Measurements from ENCODE around the gene CMIP.
"Not testable (repeated sequence)": the region's sequence is repeated elsewhere in the genome, so short reads cannot be mapped to it uniquely, and the experiment has no call there.

Gene CMIP

DNA sequence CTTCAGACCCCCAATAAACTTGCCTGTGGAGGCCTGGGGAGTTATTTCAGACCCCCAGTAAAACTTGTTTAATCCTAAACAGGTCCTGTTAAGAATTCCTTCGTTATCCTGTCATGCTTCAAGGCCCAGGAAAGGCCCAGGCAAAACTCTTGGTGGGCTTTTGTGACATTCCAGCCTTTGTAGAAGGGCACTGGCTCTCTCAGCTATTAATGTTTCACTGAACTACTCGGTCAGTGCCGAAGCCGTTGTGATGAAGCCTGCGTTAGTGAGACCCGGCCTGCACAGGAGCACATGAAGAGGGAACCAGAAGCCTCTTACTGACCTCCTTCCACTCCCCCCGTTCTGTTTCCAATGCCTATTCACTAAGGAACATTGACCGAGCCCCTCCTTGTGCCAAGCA is 287.0 kb downstream of the CMIP start:
- no peak for DNase-seq (ENCODE audit: low read depth in 1 of 2, low spot score in 1 of 2)

DNA sequence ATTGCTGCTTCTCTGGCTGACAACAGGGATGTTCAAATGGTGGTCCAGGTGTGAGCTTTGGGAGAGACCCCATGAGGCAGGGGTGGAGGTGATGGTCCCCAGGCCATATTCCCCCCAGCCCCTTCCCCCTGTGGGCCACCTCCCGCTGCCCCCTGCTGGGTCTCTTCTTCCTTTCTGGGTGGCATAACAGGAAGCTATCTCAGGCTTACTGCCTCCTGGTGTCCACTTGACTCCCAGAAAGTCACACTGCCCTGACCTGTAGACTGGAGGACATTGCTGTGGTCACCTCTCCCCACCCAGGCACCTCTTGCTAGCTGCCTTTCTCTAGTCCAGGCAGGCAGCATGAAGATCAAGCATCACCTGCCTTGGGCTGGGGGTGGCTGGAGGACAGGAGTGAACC is 288.1 kb downstream of the CMIP start:
- no peak for DNase-seq (ENCODE audit: low read depth in 1 of 2, low spot score in 1 of 2)

DNA sequence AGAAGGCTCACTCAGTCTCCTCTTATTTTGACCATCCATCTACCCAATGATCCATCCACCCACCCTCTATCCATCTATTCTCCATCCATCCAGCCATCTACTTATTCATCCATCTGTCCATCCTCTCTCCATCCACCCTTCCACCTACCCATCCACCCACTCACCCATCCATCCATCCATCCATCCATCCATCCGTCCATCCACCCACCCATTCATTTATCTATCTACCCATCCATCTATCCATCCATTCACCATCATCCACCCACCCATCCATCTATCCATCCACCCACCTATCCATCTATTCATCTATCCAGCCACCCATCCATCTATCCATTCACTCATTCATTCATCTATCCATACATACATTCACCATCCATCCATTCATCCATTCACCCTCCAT is 288.7 kb downstream of the CMIP start:
- DNase-seq (ENCODE audit: low read depth in 1 of 2, low spot score in 1 of 2), result no peak

DNA sequence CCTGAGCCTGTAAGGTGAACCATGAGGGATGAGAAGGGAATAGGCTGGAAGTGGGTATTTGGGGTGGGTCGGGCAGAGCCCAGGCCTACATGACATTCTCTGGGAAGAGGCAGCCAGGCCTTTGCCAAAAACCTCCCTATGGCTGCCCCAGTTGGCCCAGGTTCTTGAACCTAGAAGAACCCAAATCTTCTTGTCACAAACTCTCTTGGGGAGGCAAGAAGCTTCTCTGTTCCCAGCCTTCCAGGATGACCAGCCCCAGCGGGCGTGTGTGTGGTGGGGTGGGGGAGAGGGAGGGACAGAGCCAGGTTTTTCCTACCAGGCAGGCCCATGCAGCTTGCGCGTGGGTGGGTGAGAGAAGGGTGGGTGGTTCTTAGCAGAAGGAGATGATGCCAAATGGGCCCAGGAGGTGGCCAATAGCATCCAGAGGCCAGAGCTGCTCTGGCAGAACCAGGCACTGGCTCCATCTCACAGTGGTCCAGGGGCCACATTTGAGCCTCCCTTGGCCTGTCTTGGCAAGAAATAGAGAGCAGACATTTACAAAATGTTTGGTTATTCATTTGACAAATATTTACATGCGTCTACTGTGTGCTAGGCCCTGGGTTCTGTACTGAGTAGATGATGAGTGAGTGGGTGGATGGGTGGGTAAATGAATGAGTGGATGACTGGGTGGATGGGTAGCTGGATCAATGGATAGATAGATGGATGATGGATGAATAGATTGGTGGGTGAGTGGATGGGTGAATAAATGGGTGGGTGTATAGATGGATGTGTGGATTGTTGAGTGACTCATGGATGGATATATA is 290.2 kb downstream of the CMIP start:
- no peak for DNase-seq (ENCODE audit: low read depth in 1 of 2, low spot score in 1 of 2)

DNA sequence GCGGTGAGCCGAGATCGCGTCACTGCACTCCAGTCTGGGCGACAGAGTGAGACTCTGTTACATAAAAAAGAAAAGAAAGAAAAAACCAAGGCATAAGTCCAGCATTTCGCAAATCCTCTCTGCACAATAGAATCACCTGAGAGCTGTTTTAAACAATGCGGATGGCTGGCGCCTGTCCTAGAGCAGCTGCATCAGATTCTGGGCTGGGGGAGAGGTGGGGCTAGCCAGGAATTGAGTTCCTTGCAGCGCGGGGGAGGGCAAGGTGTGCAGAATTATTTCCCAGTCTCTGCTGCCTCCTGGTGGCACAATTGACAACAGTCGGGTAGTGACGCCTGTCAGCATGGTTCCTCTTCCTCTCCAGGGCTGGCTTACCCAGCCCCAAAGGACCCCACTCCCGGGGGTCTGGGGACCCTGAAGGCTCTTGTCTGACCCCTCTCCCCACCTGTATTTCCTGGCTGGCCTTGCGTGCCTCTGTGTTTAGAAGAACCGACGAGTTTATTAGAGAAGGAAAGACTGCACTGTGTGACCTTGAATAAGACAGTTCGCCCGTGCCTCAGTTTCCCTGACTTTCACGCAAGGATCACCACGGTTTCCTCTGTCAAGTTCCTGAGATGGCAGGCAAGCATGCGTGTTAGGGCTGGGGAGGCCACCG is 293.4 kb downstream of the CMIP start:
- peak; percentile 68 to 70 for DNase-seq (ENCODE audit: low read depth in 1 of 2, low spot score in 1 of 2)

DNA sequence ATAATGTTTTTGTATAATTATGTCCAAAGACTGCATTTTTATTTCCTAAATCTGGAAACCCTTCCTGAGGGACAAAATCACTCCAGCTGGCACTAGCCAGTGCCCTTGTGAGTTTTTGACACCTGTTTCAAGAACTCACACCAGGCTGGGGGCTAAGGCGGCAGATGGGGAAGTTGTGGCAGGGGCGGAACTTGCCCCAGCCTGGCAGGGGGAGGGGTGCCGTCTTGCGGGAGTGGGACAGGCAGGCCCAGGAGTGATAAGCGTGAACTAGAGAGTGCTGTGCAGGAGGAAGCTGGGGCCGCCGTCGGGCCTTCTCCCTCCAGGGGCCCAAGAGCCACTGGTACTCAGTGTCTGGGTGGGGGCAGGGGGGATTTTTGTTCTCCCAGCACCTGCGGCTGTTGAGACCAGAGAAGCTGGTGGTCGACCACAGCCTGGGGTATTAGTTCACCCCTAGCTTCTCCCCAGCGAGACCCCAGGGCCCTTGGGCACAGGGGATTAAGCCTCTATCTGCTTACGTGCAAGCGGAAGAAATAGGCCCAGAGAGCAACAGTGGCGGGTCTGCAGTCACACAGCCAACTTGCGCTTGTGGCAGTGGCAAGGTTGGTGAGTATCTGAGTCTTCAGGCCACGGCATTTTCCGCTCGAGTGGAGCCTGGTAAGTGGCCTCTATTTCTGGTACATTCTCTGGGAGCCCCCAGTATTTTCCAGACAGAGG is 294.3 kb downstream of the CMIP start:
- DNase-seq (ENCODE audit: low read depth in 1 of 2, low spot score in 1 of 2), result no peak

DNA sequence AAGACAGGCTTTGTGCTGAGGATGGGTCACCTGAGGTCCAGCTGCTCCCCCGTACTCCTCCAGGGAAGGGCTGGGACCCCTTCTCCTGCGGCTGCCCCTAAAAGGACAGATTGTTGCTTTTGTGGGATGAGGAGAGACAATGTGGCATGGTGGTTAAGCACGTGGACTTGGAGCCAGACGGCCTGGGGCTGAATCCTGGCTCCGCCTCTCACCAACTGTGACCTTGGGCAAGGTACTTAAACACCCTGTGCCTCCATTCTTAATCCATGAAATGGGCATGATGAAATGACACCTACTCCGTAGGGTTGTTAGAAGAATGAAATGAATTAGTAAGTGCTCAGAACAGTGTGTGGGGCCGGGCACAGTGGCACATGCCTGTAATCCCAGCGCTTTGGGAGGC is 294.9 kb downstream of the CMIP start:
- no peak for DNase-seq (ENCODE audit: low read depth in 1 of 2, low spot score in 1 of 2)

DNA sequence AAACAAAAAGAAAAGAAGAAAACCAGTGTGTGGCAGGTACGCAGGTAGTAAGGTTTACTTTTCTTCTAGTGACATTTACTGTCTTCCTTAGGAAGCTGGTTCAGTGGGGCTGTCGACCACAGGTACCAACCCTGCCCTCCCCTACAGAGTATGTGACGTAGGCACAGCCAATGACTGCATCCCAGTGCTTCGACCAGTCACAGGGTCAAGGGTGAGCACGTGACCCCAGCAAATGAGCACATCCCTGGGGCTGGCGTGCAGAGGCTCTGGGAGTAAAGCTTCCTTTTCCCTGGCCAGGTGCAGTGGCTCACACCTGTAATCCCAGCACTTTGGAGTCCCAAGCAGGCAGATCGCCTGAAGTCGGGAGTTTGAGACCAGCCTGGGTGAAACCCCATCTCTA is 295.6 kb downstream of the CMIP start:
- no peak for DNase-seq (ENCODE audit: low read depth in 1 of 2, low spot score in 1 of 2)

DNA sequence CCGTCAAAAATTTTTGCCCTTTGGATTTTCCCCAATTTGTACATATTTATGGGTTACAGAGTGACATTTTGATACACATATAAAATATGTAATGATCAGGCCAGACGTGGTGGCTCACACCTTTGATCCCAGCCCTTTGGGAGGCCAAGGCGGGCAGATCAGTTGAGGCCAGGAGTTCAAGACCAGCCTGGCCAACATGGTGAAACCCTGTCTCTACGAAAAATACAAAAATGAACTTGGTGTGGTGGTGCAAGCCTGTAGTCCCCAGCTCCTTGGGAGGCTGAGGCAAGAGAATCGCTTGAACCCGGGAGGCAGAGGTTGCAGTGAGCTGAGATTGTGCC is 296.8 kb downstream of the CMIP start:
- not testable (repeated sequence) for DNase-seq (ENCODE audit: low read depth in 1 of 2, low spot score in 1 of 2)

DNA sequence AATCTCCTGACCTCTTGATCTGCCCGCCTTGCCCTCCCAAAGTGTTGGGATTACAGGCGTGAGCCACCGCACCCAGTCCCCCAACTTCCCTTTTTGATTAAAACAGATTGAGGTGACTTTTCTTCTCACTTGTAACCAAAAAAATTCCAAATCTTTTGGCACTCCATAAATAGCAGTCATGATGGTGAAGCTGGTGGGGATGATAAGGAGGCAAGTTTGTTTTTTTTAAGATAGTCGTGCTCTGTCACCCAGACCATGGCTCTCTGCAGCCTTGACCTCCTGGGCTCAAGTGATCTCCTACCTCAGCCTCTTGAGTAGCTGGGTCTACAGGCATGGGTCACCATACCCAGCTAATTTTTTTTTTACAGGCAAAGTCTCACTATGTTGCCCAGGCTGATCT is 299.8 kb downstream of the CMIP start:
- no peak for DNase-seq (ENCODE audit: low read depth in 1 of 2, low spot score in 1 of 2)

DNA sequence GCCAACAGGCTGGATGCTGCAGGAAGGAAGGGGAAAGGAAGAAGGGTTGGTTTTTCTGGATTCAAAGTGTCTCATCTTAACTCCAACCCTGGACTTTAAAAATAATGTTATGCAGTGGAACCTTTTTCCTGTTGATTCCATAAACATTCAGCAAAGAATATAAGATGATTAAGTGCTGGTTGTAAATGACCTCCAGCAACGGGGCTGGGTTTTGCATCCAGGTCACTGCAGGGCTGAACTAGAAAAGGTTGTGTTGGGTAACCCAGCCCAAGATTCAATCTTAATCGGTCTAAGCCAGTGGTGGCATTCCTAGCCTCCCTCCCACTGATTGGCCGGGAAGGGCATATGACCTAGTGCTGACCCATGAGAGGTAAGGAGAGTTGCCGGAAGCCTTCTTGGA is 300.3 kb downstream of the CMIP start:
- no peak for DNase-seq (ENCODE audit: low read depth in 1 of 2, low spot score in 1 of 2)

DNA sequence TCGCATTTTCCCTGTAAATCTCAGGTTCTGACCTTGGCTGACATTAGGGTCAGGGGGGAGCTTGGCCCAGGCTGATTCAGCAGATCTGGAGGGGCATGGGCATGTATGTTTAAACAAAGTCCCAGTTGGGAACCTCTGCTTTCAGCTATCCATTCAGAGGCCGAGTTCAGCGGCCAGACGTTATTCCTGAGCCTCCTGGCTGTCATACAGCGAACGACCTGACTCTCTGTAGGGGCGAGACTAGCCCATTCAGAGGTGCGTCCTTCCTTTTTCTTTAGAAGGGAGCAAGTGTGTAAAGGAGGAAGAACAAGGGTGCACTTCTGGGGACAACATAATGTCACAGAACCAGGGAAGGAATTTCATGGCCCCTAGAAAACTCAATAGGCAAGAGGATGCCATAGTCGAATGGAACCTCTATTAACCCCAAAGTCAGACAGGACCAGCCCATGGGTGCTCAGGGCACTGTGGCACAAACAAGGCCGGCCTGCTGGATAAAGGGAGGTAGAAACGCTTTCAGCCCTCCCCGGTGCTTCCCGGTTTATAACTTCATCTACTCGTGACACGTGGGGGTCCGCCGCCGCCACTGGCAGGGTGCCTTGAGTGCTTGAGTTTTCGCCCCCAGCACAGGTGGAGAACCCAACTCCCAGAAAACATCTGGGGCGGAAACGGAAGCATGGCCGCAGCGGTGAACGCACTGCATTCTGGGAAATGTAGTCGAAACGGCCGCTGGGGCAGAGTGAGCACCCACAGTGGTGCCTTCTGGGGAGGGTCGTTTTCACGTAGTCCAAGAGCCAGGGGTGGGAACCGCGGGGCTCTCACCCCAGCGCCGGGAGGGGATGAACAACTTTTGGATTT is 301.3 kb downstream of the CMIP start:
- DNase-seq (ENCODE audit: low read depth in 1 of 2, low spot score in 1 of 2), result peak; percentile 53

DNA sequence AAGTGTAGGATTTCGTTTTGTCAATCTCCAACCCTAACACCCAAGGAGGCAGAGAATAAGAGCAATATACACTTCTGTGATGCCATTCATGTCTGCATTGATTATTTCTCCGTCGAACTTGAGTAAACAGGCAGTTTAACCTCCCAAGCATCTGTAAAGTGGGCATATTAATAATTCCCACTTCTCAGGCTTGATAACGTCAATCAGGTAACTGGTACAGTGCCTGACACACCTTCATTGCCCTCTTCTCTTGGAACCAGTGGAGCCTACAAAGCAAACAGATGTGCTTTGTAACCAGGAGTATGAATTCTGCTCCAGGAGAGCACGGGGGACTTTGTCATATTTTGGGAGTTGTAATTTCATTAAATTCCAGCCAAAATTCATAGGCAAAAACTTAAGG is 302.0 kb downstream of the CMIP start:
- no peak for DNase-seq (ENCODE audit: low read depth in 1 of 2, low spot score in 1 of 2)

DNA sequence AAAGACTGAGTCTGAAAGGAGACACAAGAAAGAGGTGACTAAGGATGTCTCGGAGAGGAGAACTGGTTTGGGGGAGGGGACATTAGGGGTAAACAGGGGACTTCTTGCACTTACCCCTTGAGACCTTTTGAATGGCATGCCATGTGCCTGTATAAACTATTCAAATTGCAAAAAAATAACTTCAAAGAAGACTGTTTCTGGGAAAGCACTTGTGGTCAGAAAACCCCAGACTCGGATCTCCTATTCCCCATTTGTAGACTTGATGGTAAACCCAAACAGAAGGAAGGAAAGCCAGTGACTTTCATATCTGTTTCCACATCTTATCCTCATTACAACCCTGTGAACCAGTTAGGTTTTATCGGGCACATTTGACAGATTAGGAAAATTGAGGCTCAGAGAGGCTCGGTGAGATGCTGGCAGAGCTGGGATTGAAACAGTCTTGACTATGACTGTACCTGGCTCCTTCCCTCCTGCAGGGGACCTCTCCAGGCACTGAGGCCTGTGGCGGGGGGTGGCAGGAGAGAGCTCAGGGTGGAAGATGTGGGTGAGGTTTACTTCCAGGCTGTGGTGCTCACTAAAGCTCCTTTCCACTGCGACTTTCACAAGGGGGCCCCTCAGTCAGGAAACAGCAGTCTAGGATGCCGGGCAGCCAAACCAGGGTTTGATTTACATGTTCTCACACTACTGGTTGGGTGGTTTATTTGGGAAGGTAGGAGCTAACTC is 304.0 kb downstream of the CMIP start:
- no peak for DNase-seq (ENCODE audit: low read depth in 1 of 2, low spot score in 1 of 2)

DNA sequence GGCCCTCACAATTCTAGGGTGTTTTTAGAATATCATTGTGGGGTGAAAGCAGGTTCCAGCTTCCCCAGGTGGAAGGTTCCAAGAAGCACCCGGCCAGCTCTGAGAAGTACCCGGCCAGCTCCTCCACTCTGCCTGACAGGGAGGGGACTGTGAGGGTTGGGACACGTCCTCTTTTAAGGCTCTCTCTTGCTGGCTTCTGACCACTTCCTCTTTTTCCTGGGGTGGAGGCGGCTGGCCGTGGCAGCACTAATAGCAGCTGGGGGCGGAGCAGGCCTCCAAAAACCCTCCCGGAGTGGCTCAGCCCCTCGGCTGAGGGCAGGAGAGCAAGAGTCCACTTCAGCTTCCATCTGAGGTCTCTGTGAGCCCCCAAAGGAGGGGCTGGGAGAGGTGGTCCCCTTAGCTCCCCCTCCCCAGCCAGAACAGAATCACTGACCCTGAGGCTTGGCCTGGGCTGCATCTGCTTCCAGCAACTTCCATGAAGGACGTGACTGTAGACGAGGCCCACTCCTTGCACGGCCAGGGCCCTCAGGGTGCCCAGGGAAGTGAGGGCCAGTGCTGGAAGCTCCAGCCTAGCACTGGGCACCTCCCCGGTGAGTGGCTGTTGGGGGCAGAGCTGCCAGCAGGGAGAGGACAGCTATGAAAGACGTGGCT is 307.7 kb downstream of the CMIP start:
- DNase-seq (ENCODE audit: low read depth in 1 of 2, low spot score in 1 of 2), result no peak

DNA sequence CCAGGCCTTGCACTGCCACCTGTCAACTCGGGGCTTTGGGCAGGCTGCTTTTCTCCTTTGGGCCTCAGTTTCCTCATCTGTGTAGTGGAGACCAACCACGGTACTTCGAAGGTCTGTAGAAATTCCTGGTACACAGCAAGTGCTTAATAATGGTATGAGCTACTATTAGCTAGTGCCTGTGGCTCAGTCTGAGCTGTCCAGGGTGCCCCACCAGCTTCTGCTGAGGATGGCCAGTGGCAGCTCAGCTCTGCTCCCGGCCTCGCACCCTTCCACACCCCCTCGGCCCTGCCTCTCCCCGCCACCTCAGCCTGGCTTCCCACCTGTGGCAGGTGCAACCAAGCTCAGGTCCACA is 308.2 kb downstream of the CMIP start:
- no peak for DNase-seq (ENCODE audit: low read depth in 1 of 2, low spot score in 1 of 2)

DNA sequence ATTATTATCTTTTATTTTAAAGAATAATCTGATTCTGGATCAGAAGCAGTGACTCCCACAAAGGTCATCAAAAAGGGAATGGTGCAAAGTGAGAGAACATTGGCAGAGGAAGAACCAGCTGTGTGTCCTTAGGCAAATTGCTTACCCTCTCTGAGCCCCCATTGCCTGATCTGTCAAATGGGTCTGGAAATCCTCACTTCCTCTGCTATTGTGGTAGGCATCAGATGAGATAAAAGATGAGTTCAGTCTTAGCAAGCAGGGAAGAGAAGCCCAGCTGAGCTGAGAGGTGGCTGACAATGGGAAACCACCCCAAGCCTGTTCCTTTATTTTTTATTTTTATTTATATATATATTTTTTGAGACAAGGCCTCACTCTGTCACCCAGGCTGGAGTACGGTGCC is 310.2 kb downstream of the CMIP start:
- no peak for DNase-seq (ENCODE audit: low read depth in 1 of 2, low spot score in 1 of 2)

DNA sequence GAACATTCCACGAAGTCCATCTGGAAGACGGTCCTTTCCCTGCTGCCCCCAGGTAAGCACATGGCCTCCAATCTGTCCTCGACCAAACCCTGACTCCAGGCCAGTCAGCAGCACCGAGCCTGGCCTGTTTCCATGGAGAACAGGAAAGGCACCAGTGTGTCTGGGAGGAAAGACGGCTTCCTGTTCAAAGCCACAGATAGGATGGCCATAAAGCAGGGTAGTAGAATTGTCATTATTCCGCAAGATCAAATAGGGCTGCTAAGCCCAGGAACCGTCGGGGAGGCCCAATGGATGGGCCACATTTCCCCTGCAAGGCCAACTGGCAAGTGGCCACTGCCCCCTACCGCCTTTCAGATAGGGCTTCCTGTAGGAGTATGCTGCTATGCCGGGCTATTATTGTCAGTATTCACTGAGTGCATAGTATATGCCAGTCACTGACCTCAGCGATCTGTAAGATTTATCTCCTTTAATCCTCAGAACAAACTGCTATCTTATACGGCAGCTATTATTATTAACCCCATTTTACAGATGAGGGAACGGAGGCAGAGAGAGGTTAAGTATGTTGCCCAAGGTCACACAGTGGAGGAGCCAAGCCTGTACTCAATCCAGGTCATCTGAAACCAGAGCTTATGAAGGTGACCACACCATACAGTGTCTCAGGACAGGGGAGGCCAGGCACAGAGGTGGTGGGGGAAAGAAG is 311.5 kb downstream of the CMIP start:
- DNase-seq (ENCODE audit: low read depth in 1 of 2, low spot score in 1 of 2), result no peak

DNA sequence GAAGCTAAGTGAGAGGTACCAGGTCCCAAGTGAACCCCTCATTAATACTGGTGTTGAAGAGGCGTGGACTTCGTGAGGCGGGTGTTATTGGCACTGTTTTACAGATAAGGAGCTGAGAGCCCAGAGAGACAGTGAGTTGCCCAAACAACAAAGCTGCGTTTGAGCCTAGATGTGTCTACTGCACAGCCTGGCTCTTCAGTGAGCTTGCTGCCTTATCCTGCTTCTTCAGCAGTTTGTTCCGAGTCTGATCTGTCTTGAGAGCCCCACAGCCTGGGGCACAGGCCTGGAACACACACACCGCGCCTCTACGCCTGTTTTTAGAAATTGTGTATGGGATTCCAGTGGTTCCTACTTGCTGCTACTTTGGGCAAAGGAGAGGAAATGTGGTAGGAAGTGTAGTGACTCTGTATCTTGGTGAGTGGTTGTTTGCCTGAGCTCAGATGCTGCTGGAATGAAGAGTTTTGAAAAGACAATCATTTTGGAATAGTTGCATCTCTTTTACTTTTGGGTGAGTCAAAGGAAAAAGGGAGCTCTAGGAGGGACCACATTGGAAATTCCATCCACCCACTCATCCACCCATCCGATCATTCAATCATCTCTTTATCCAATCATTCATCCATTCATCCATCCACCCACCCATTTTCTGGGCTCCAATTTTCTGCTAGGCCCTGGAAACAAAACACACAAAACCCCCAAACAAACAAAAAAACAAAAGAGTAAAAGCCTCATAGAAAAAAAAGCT is 312.2 kb downstream of the CMIP start:
- DNase-seq (ENCODE audit: low read depth in 1 of 2, low spot score in 1 of 2), result no peak

All from activated T-helper 1 cell treated with anti-CD3 and anti-CD28 coated beads, Interleukin-2, amount 50 U/mL, for 16 hours (primary cell).